Vagina (tissue), 2 donors: ENCODE results near the gene TTC28. TPM values are rescaled to one million over a fixed set of nuclear protein-coding genes. Genes with fewer than 3 reads are reported as not detected.

ENCODE experiments used
- DNase-seq, 2 donors: peaks; one replicate each; pipeline ENCODE4 v3.0.0-alpha.2; 2017; ENCODE audit errors: extremely low spot score in 2 of 2
- H3K27ac ChIP-seq: fragments of 200-600 bp; sonication (generic); one replicate; pipeline ENCODE4 v1.5.1; 2019
- H3K27me3 ChIP-seq: fragments of 200-600 bp; sonication (generic); one replicate; pipeline ENCODE4 v1.5.1; 2019
- H3K36me3 ChIP-seq, 2 donors: fragments of 200-600 bp; sonication (generic); one replicate each; pipeline ENCODE4 v1.5.1; 2017 to 2019
- H3K4me1 ChIP-seq: fragments of 200-600 bp; sonication (generic); one replicate; pipeline ENCODE4 v1.5.1; 2019
- H3K4me3 ChIP-seq, 2 donors: fragments of 200-600 bp; sonication (generic); 1 replicate in 1 of 2; 2 replicates in 1 of 2; pipeline ENCODE4 v1.5.1; 2016 to 2019
- H3K9me3 ChIP-seq: fragments of 200-600 bp; sonication (generic); one replicate; pipeline ENCODE4 v1.5.1; 2019
- CTCF ChIP-seq, 3 experiments: fragments of 450-650 bp in 2 of 3; fragments of 200-600 bp in 1 of 3; sonication (generic) in 1 of 3; IDR thresholded peaks; one replicate each; pipeline ENCODE4 v1.5.1; 2017 to 2019; ENCODE audit warnings: antibody characterized with exemption in 3 of 3, mild to moderate bottlenecking in 2 of 3, moderate library complexity in 2 of 3
- POLR2A ChIP-seq, 2 donors: fragments of 450-650 bp; IDR thresholded peaks; one replicate each; pipeline ENCODE4 v1.6.1; 2017; ENCODE audit warnings: antibody characterized with exemption in 2 of 2, mild to moderate bottlenecking in 2 of 2, moderate library complexity in 2 of 2
- POLR2AphosphoS5 ChIP-seq, 2 donors: sonication (generic); formaldehyde crosslinking; IDR thresholded peaks; one replicate each; pipeline ENCODE4 v1.9.0; 2017; ENCODE audit warnings: antibody characterized with exemption in 2 of 2, mild to moderate bottlenecking in 2 of 2, low read depth in 1 of 2; ENCODE audit not compliant: insufficient read depth in 1 of 2
- intact Hi-C: fragments of 100-400 bp; cut with DNase I; formaldehyde crosslinking; loops from one replicate; pipeline ENCODE4 v1.15.1; 2023
- total RNA-seq: library from RNA; depleted of rRNA; stranded (reverse); fragments of >200 nt; gene quantifications from one replicate; pipeline ENCODE4 v1.2.3, GENCODE V29; 2016

TTC28 gene
- total RNA-seq, 1 donor from 2014 or later, result 41.7 TPM

GRCh38 chr22:28395920-28396753, 283.5 kb downstream of the TTC28 start:
- DNase-seq, result no peak
- Histone ChIP-seq H3K36me3 (no peaks in the 10 kb centered on the region), H3K9me3 (no peaks in the 10 kb centered on the region), H3K27ac (no peak overlapping the region), H3K4me3 (no peak overlapping the region), H3K27me3 (no peaks in the 10 kb centered on the region), H3K4me1 (no peaks in the 10 kb centered on the region)
- intact Hi-C loops, result no loop called here
- TF ChIP-seq POLR2AphosphoS5 (IDR thresholded peaks at IDR 0.05; ENCODE audit: insufficient read depth in 1 of 2, low read depth in 1 of 2) (no peak), POLR2A (IDR thresholded peaks at IDR 0.05) (no peak), CTCF (IDR thresholded peaks at IDR 0.05) (no peak)

- no peak for DNase-seq
- no peak overlapping the region for H3K4me3 ChIP-seq
- no peaks in the 10 kb centered on the region for H3K27me3 ChIP-seq
- no peaks in the 10 kb centered on the region for H3K9me3 ChIP-seq
- no peaks in the 10 kb centered on the region for H3K36me3 ChIP-seq
- TF ChIP-seq POLR2A (IDR thresholded peaks at IDR 0.05), result no peak
- no peak for TF ChIP-seq CTCF (IDR thresholded peaks at IDR 0.05)
- TF ChIP-seq POLR2AphosphoS5 (IDR thresholded peaks at IDR 0.05; ENCODE audit: insufficient read depth in 1 of 2, low read depth in 1 of 2), result no peak
- intact Hi-C loops, result no loop called here
- H3K4me1 ChIP-seq, result no peaks in the 10 kb centered on the region
- no peak overlapping the region for H3K27ac ChIP-seq
These were observed 284.1 kb downstream of the TTC28 start for GRCh38 chr22:28395520-28395919.

- H3K27me3 ChIP-seq, result no peaks in the 10 kb centered on the region
These were observed 285.0 kb downstream of the TTC28 start for GRCh38 chr22:28394513-28395110.

GRCh38 chr22:28381429-28382167, 298.0 kb downstream of the TTC28 start:
- no peaks in the 10 kb centered on the region for H3K9me3 ChIP-seq
- no peak for TF ChIP-seq POLR2A (IDR thresholded peaks at IDR 0.05)
- no peak for TF ChIP-seq POLR2AphosphoS5 (IDR thresholded peaks at IDR 0.05; ENCODE audit: insufficient read depth in 1 of 2, low read depth in 1 of 2)
- no peak for TF ChIP-seq CTCF (IDR thresholded peaks at IDR 0.05)
- H3K27me3 ChIP-seq, result no peaks in the 10 kb centered on the region
- peaks cover 26% of the 10 kb centered on the region for H3K4me1 ChIP-seq
- H3K36me3 ChIP-seq, result no peaks in the 10 kb centered on the region
- no peak for DNase-seq
- no peak overlapping the region for H3K4me3 ChIP-seq
- H3K27ac ChIP-seq, result no peak overlapping the region
- intact Hi-C loops, result no loop called here

More at GRCh38 chr22:28394513-28395110, 285.0 kb downstream of the TTC28 start:
- intact Hi-C loops, result no loop called here
- DNase-seq, result no peak
- Histone ChIP-seq H3K4me1 (no peaks in the 10 kb centered on the region), H3K36me3 (no peaks in the 10 kb centered on the region), H3K9me3 (no peaks in the 10 kb centered on the region), H3K4me3 (no peak overlapping the region), H3K27ac (no peak overlapping the region)
- TF ChIP-seq POLR2AphosphoS5 (IDR thresholded peaks at IDR 0.05; ENCODE audit: insufficient read depth in 1 of 2, low read depth in 1 of 2) (no peak), CTCF (IDR thresholded peaks at IDR 0.05) (no peak), POLR2A (IDR thresholded peaks at IDR 0.05) (no peak)
